ENCODE data around the gene CEP112.

DNA sequence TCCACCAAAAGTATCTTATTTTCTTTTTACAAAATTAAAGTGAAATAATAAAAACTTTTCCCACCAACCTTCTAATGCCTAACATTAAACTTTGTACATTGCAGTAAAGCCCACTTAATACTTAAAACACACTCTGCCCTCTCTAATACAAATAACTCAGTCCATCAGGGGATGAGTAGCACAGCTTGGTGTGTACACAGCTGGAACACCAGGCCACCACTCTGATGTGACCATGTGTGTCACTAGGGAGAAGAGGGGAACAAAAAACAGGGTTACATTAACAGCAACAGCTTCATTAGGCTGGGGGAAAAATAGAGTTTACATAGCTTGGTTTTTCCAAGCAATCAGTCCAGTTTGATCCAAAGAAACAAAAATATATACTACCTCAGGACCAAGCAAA, 295.0 kb downstream of the CEP112 start:
- TF ChIP-seq ZFP3 (CRISPR knock-in tag; IDR thresholded peaks at IDR 0.05) (no peak), RARB (CRISPR knock-in tag; IDR thresholded peaks at IDR 0.05) (no peak), CREB5 (CRISPR knock-in tag; IDR thresholded peaks at IDR 0.05; ENCODE audit: low read depth) (no peak), PATZ1 (CRISPR knock-in tag; IDR thresholded peaks at IDR 0.05; ENCODE audit: borderline replicate concordance) (no peak), ESRRG (CRISPR knock-in tag; IDR thresholded peaks at IDR 0.05) (no peak), ZNF565 (CRISPR knock-in tag; conservative IDR thresholded peaks at IDR 0.05; ENCODE audit: low read depth) (no peak), ZC3H10 (CRISPR knock-in tag; IDR thresholded peaks at IDR 0.05) (no peak), CSDC2 (CRISPR knock-in tag; IDR thresholded peaks at IDR 0.05) (no peak)
- TF ChIP-seq, protein P1, sequence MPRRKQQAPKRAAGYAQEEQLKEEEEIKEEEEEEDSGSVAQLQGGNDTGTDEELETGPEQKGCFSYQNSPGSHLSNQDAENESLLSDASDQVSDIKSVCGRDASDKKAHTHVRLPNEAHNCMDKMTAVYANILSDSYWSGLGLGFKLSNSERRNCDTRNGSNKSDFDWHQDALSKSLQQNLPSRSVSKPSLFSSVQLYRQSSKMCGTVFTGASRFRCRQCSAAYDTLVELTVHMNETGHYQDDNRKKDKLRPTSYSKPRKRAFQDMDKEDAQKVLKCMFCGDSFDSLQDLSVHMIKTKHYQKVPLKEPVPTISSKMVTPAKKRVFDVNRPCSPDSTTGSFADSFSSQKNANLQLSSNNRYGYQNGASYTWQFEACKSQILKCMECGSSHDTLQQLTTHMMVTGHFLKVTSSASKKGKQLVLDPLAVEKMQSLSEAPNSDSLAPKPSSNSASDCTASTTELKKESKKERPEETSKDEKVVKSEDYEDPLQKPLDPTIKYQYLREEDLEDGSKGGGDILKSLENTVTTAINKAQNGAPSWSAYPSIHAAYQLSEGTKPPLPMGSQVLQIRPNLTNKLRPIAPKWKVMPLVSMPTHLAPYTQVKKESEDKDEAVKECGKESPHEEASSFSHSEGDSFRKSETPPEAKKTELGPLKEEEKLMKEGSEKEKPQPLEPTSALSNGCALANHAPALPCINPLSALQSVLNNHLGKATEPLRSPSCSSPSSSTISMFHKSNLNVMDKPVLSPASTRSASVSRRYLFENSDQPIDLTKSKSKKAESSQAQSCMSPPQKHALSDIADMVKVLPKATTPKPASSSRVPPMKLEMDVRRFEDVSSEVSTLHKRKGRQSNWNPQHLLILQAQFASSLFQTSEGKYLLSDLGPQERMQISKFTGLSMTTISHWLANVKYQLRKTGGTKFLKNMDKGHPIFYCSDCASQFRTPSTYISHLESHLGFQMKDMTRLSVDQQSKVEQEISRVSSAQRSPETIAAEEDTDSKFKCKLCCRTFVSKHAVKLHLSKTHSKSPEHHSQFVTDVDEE (CRISPR knock-in tag; IDR thresholded peaks at IDR 0.05) = no peak
